HL-60 (cell line): Measurements from ENCODE around the gene TMEM121B.

Experiments
- DNase-seq, 2 experiments: peaks; one replicate each; pipeline ENCODE4 v3.0.0-alpha.2; 2010 to 2020; ENCODE audit warnings: low read depth in 1 of 2, low spot score in 1 of 2
- H3K27ac ChIP-seq: fragments of 250-450 bp; sonication (Bioruptor Pico); replicated peaks from 2 replicates; pipeline ENCODE4 v1.5.1; 2020; ENCODE audit warnings: mild to moderate bottlenecking, moderate library complexity
- H3K27me3 ChIP-seq: fragments of 250-450 bp; sonication (Bioruptor Pico); 2 replicates; pipeline ENCODE4 v1.5.1; 2021; ENCODE audit warnings: mild to moderate bottlenecking, moderate library complexity; ENCODE audit not compliant: insufficient read depth, poor library complexity, severe bottlenecking
- H3K4me3 ChIP-seq: replicated peaks from 2 replicates; pipeline ENCODE4 v1.5.1; 2011; ENCODE audit warnings: mild to moderate bottlenecking, control low read depth, low read length; ENCODE audit not compliant: insufficient read depth
- CTCF ChIP-seq: IDR thresholded peaks from one replicate; pipeline ENCODE4 v1.5.1; 2011; ENCODE audit warnings: low read length, control low read depth, inconsistent platforms; ENCODE audit not compliant: insufficient read depth
- GABPA ChIP-seq: IDR thresholded peaks from 2 replicates; pipeline ENCODE4 v1.6.1; 2012; ENCODE audit warnings: low read depth
- POLR2AphosphoS5 ChIP-seq: IDR thresholded peaks from 2 replicates; pipeline ENCODE4 v1.6.1; 2012; ENCODE audit warnings: low read depth
- REST ChIP-seq: IDR thresholded peaks from 2 replicates; pipeline ENCODE4 v1.6.1; 2012; ENCODE audit warnings: low read depth; ENCODE audit not compliant: insufficient replicate concordance
- SPI1 ChIP-seq: IDR thresholded peaks from 2 replicates; pipeline ENCODE4 v1.6.1; 2012; ENCODE audit warnings: low read depth, mild to moderate bottlenecking, borderline replicate concordance

TMEM121B gene

GRCh38 chr22:17091851-17092250 lies 29.3 kb downstream of the TMEM121B start:
- Histone ChIP-seq H3K27me3 (no peaks in the 10 kb centered on the region), H3K4me3 (no peak overlapping the region), H3K27ac (no peak overlapping the region)
- DNase-seq = no peak
- no peak for TF ChIP-seq REST
- TF ChIP-seq SPI1 = no peak
- TF ChIP-seq CTCF = no peak
- no peak for TF ChIP-seq POLR2AphosphoS5
- no peak for TF ChIP-seq GABPA

GRCh38 chr22:17090550-17090949 lies 30.6 kb downstream of the TMEM121B start:
- H3K4me3 ChIP-seq = no peak overlapping the region
- H3K27ac ChIP-seq = no peak overlapping the region
- no peaks in the 10 kb centered on the region for H3K27me3 ChIP-seq
- DNase-seq = no peak
- no peak for TF ChIP-seq GABPA

GRCh38 chr22:17087498-17088131 lies 33.5 kb downstream of the TMEM121B start:
- TF ChIP-seq REST (no peak), CTCF (no peak), GABPA (peak; percentile 20; the same call in 1 of the 2 replicates), POLR2AphosphoS5 (peak; percentile 73), SPI1 (no peak)

GRCh38 chr22:17086788-17087497 lies 34.2 kb downstream of the TMEM121B start:
- no peaks in the 10 kb centered on the region for H3K27me3 ChIP-seq
- peak overlapping the region; percentile 80 for H3K4me3 ChIP-seq
- peak in 1 of 2 experiments; percentile 36 for DNase-seq
- peak overlapping the region; percentile 94 for H3K27ac ChIP-seq
- TF ChIP-seq POLR2AphosphoS5 = no peak
- no peak for TF ChIP-seq CTCF
- TF ChIP-seq SPI1 = no peak

More at GRCh38 chr22:17087498-17088131, 33.5 kb downstream of the TMEM121B start:
- Histone ChIP-seq H3K4me3 (peak overlapping the region; percentile 80), H3K27ac (peak overlapping the region; percentile 94), H3K27me3 (no peaks in the 10 kb centered on the region)
- DNase-seq = peak in 1 of 2 experiments; percentile 84
